ENCODE results near the gene EXD1. TPM values are rescaled to one million over a fixed set of nuclear protein-coding genes. Genes with fewer than 3 reads are reported as not detected.

The EXD1 gene
- total RNA-seq, 2 donors from 2014 or later = 0.26 TPM; not detected in 1

DNA sequence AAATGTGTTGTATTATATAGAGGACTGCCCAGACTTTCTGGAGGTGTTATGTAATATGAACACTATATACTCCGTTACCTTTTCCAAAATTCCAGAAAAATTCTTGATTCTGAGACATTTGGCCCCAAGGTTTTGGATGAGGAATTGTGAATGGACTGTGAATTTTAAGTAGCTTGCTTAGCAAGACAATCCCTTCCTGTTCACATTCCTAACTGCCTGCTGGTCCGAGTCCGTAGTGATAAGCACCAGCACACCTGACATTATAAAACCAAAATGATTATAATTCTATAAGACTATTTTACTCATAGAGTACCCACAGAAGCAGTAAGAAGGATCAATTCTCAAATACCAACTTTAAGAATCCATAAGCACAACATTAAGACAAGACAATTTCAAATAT is 11.2 kb downstream of the EXD1 start:
- Histone ChIP-seq H3K27me3 (ENCODE audit: control insufficient read depth, insufficient read depth, low read length, poor library complexity, severe bottlenecking) (no peaks in the 10 kb centered on the region), H3K27ac (ENCODE audit: low read depth, low read length) (no peak overlapping the region), H3K9me3 (ENCODE audit: control insufficient read depth, low read length) (no peaks in the 10 kb centered on the region), H3K4me3 (ENCODE audit: low read length) (no peak overlapping the region), H3K9ac (ENCODE audit: extremely low read depth, low read length, poor library complexity, severe bottlenecking) (no peak overlapping the region), H3K36me3 (ENCODE audit: control insufficient read depth, insufficient read depth, low read length) (no peaks in the 10 kb centered on the region), H3K4me1 (ENCODE audit: control insufficient read depth, insufficient read depth, low read length) (no peaks in the 10 kb centered on the region)
- peaks cover 1% of the 10 kb centered on the region for H3K27me3 Mint-ChIP-seq (ENCODE audit: insufficient read depth)
- DNase-seq = no peak
- H3K36me3 Mint-ChIP-seq (ENCODE audit: low read depth) = no peaks in the 10 kb centered on the region
- 90 to 93% methylated on average over 2 of the region's 3 CpGs for WGBS, 2 experiments (ENCODE audit: insufficient coverage in 1 of 2, insufficient read length in 1 of 2)
- no peak overlapping the region for H3K27ac Mint-ChIP-seq
- TF ChIP-seq, protein P1, sequence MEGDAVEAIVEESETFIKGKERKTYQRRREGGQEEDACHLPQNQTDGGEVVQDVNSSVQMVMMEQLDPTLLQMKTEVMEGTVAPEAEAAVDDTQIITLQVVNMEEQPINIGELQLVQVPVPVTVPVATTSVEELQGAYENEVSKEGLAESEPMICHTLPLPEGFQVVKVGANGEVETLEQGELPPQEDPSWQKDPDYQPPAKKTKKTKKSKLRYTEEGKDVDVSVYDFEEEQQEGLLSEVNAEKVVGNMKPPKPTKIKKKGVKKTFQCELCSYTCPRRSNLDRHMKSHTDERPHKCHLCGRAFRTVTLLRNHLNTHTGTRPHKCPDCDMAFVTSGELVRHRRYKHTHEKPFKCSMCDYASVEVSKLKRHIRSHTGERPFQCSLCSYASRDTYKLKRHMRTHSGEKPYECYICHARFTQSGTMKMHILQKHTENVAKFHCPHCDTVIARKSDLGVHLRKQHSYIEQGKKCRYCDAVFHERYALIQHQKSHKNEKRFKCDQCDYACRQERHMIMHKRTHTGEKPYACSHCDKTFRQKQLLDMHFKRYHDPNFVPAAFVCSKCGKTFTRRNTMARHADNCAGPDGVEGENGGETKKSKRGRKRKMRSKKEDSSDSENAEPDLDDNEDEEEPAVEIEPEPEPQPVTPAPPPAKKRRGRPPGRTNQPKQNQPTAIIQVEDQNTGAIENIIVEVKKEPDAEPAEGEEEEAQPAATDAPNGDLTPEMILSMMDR (conservative IDR thresholded peaks at IDR 0.05) = no peak
- H3K9me3 Mint-ChIP-seq = peaks cover 2% of the 10 kb centered on the region
- no peak overlapping the region for H3K4me3 Mint-ChIP-seq
- H3K4me1 Mint-ChIP-seq = no peaks in the 10 kb centered on the region

DNA sequence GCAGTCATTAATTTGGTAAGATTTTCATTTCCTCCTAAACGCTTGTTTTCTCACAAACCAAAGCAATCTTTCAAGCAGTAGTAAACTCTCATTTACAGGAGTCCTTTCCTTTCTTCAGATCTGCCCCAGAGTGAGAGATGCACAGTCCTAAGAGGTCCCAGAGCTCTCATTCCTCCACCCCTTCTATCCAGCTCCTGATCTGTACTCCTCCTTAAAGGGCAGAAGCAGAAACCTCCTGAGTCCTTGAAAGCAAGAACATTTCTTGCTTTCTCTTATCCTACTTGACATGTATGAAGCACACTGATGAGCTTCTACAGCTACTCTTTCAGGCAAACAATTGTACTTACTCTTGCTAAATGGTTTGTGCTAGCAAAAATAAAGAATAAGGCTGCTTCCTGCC is 11.7 kb downstream of the EXD1 start:
- Histone ChIP-seq H3K4me3 (ENCODE audit: low read length) (no peak overlapping the region), H3K9me3 (ENCODE audit: control insufficient read depth, low read length) (no peaks in the 10 kb centered on the region), H3K9ac (ENCODE audit: extremely low read depth, low read length, poor library complexity, severe bottlenecking) (no peak overlapping the region), H3K4me1 (ENCODE audit: control insufficient read depth, insufficient read depth, low read length) (no peaks in the 10 kb centered on the region), H3K36me3 (ENCODE audit: control insufficient read depth, insufficient read depth, low read length) (no peaks in the 10 kb centered on the region), H3K27ac (ENCODE audit: low read depth, low read length) (no peak overlapping the region), H3K27me3 (ENCODE audit: control insufficient read depth, insufficient read depth, low read length, poor library complexity, severe bottlenecking) (no peaks in the 10 kb centered on the region)
- 82 to 83% methylated on average over 1 of the region's 1 CpG for WGBS, 2 experiments (ENCODE audit: insufficient coverage in 1 of 2, insufficient read length in 1 of 2)
- H3K4me3 Mint-ChIP-seq = no peak overlapping the region
- DNase-seq = no peak
- TF ChIP-seq, protein P1 (conservative IDR thresholded peaks at IDR 0.05) = no peak
- H3K36me3 Mint-ChIP-seq (ENCODE audit: low read depth) = no peaks in the 10 kb centered on the region
- no peak overlapping the region for H3K27ac Mint-ChIP-seq
- H3K27me3 Mint-ChIP-seq (ENCODE audit: insufficient read depth) = peaks cover 2% of the 10 kb centered on the region
- no peaks in the 10 kb centered on the region for H3K4me1 Mint-ChIP-seq
- peaks cover 2% of the 10 kb centered on the region for H3K9me3 Mint-ChIP-seq

DNA sequence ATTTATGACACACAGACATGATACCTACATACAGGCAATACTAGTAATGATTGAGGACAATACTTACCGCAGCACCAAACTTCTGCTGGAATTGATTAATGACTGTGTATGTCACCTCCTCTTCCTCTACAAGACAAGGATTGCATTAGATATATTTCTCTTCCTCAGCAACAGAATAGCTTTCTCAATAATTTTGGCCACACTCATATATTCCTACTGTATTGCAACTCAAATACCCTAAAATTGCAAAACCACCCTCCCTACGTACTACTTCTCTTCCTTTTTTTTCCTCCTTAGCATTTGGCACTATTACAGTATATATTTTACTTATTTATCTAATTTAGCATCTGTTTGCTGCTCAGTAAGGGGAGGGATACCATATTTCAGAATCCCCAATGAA is 14.8 kb downstream of the EXD1 start:
- Mint-ChIP-seq H3K4me1 (no peaks in the 10 kb centered on the region), H3K4me3 (no peak overlapping the region), H3K36me3 (ENCODE audit: low read depth) (no peaks in the 10 kb centered on the region), H3K9me3 (peaks cover 2% of the 10 kb centered on the region), H3K27me3 (ENCODE audit: insufficient read depth) (peaks cover 2% of the 10 kb centered on the region), H3K27ac (no peak overlapping the region)
- H3K27me3 ChIP-seq (ENCODE audit: control insufficient read depth, insufficient read depth, low read length, poor library complexity, severe bottlenecking) = no peaks in the 10 kb centered on the region
- no peak overlapping the region for H3K27ac ChIP-seq (ENCODE audit: low read depth, low read length)
- TF ChIP-seq, protein P1 (conservative IDR thresholded peaks at IDR 0.05) = no peak
- 89 to 100% methylated on average over 2 of the region's 2 CpGs for WGBS, 2 experiments (ENCODE audit: insufficient coverage in 1 of 2, insufficient read length in 1 of 2)
- no peaks in the 10 kb centered on the region for H3K36me3 ChIP-seq (ENCODE audit: control insufficient read depth, insufficient read depth, low read length)
- no peaks in the 10 kb centered on the region for H3K9me3 ChIP-seq (ENCODE audit: control insufficient read depth, low read length)
- H3K4me3 ChIP-seq (ENCODE audit: low read length) = no peak overlapping the region
- no peaks in the 10 kb centered on the region for H3K4me1 ChIP-seq (ENCODE audit: control insufficient read depth, insufficient read depth, low read length)
- no peak for DNase-seq
- H3K9ac ChIP-seq (ENCODE audit: extremely low read depth, low read length, poor library complexity, severe bottlenecking) = no peak overlapping the region
